ENCODE data around the gene ATP1B2. TPM values are rescaled to one million over a fixed set of nuclear protein-coding genes. Genes with fewer than 3 reads are reported as not detected.

ATP1B2 gene
- total RNA-seq, 1 donor from 2014 or later = 1.6 TPM

Other genes starting within 250 kb of the ATP1B2 start
- 149 TPM for gene TMEM256, start 246.8 kb upstream of the ATP1B2 start, total RNA-seq
- 3.1 TPM for gene NLGN2, start 243.1 kb upstream of the ATP1B2 start, total RNA-seq
- not detected for gene SPEM1, start 230.6 kb upstream of the ATP1B2 start, total RNA-seq
- gene SPEM2, start 225.3 kb upstream of the ATP1B2 start, total RNA-seq = not detected
- not detected for gene SPEM3, start 222.1 kb upstream of the ATP1B2 start, total RNA-seq
- gene TMEM102, start 215.5 kb upstream of the ATP1B2 start, total RNA-seq = 0.52 TPM
- 1.0 TPM for gene FGF11, start 211.4 kb upstream of the ATP1B2 start, total RNA-seq
- gene CHRNB1, start 205.9 kb upstream of the ATP1B2 start, total RNA-seq = 31.3 TPM
- gene ZBTB4, start 171.3 kb upstream of the ATP1B2 start, total RNA-seq = 10.4 TPM
- gene SLC35G6, start 169.5 kb upstream of the ATP1B2 start, total RNA-seq = not detected
- 91.3 TPM for gene POLR2A, start 166.6 kb upstream of the ATP1B2 start, total RNA-seq
- 4.7 TPM for gene TNFSF12, start 101.9 kb upstream of the ATP1B2 start, total RNA-seq
- 2.1 TPM for gene TNFSF13, start 92.2 kb upstream of the ATP1B2 start, total RNA-seq
- 31.3 TPM for gene SENP3, start 89.0 kb upstream of the ATP1B2 start, total RNA-seq
- 4.2 TPM for gene CD68, start 71.3 kb upstream of the ATP1B2 start, total RNA-seq
- 26.1 TPM for gene MPDU1, start 67.1 kb upstream of the ATP1B2 start, total RNA-seq
- gene SOX15, start 60.8 kb upstream of the ATP1B2 start, total RNA-seq = not detected
- 42.3 TPM for gene FXR2, start 36.0 kb upstream of the ATP1B2 start, total RNA-seq
- gene SAT2, start 23.1 kb upstream of the ATP1B2 start, total RNA-seq = 41.2 TPM
- not detected for gene SHBG, start 20.8 kb upstream of the ATP1B2 start, total RNA-seq
- gene TP53, start 36.6 kb downstream of the ATP1B2 start, total RNA-seq = 13.6 TPM
- gene WRAP53, start 37.6 kb downstream of the ATP1B2 start, total RNA-seq = 7.3 TPM
- gene EFNB3, start 54.3 kb downstream of the ATP1B2 start, total RNA-seq = 1.0 TPM
- 0.52 TPM for gene DNAH2, start 66.8 kb downstream of the ATP1B2 start, total RNA-seq
- gene KDM6B, start 183.3 kb downstream of the ATP1B2 start, total RNA-seq = 2.6 TPM
- gene TMEM88, start 204.1 kb downstream of the ATP1B2 start, total RNA-seq = 7.3 TPM
- 50.1 TPM for gene NAA38, start 206.6 kb downstream of the ATP1B2 start, total RNA-seq
- 3.7 TPM for gene CYB5D1, start 207.1 kb downstream of the ATP1B2 start, total RNA-seq
- 76.2 TPM for gene CHD3, start 237.9 kb downstream of the ATP1B2 start, total RNA-seq